ENCODE measurements around the gene FHOD3.

FHOD3 gene

GRCh38 chr18:36326771-36327170 is 29.3 kb downstream of the FHOD3 start:
- H3K4me3 ChIP-seq (ENCODE audit: low read depth, low read length), result no peak overlapping the region
- no peak for DNase-seq (ENCODE audit: low read depth)
- no peak for TF ChIP-seq CTCF (IDR thresholded peaks at IDR 0.05; ENCODE audit: insufficient read depth, low read depth, low read length, missing control alignments)

DNA sequence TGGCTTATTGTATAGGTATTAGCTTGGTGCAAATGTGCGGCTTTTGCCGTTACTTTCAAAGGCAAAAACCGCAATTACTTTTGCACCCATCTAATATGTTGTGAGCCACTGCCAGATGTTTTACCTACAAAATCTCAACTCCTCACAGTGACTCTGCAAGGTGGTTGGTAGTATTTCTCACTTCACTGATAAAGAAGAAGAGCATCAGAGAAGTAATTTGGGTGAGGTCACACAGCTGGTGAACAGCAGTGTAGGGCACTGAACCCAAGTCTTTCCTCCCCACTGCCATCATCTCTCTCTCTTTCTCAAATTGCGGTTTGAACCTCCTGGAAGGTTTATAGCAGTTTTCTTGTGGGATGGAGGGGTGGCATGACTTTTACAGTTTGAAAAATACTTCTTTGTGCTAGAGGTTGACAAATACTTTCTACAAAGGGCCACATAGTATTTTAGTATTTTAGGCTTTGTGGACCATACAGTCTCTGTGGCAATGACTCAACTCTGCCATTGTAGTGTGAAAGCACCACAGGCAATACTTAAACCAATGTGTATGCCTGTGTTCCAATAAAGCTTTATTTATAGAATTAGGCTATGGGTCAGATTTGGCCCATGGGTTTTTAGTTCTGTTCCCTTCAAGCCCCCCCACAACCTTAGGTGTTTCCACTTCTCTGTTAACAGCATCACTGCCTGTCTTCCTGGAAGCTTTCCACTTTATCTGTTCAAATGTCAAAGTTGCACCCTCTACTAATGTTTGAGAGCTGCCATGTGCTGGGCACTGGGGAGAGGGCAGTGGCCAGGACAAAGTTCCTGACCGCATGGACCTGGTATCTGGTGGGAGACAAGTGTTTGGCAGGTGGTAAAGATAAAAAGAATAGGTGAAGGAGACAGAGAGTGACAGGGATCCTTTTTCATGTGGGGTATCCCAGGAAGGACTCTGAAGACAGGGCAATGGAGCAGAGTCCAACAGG is 30.1 kb downstream of the FHOD3 start:
- no peak for TF ChIP-seq CTCF (IDR thresholded peaks at IDR 0.05; ENCODE audit: insufficient read depth, low read depth, low read length, missing control alignments)
- H3K4me3 ChIP-seq (ENCODE audit: low read depth, low read length), result no peak overlapping the region

DNA sequence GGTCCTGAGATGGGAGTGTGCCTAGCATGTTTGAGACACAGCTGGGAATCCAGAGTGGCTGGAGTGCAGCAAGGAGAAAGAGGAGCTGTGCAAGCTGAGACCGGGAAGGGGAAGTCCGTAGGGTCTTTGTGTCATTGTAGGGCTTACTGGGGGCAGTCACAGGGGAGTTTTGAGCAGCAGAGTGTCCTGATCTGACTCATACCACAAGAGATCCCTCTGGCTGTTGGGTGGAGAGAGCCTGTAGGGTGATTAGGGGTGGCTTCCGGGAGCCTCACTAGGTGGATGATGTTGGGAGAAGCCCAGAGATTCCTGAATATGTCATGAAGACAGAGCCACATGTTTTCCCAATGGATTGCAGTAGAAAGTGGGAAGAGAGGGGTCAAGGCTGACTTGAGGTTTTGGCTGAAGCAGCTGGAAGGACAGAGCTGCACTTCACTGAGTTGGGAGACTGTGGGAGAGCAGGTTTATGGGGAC is 30.9 kb downstream of the FHOD3 start:
- no peak for TF ChIP-seq CTCF (IDR thresholded peaks at IDR 0.05; ENCODE audit: insufficient read depth, low read depth, low read length, missing control alignments)
- H3K4me3 ChIP-seq (ENCODE audit: low read depth, low read length), result no peak overlapping the region
- peak; percentile 77 for DNase-seq (ENCODE audit: low read depth)

More for the DNA sequence above, 30.1 kb downstream of the FHOD3 start:
- DNase-seq (ENCODE audit: low read depth), result peak; percentile 63

- no peak overlapping the region for H3K4me3 ChIP-seq (ENCODE audit: low read depth, low read length)
- DNase-seq (ENCODE audit: low read depth), result peak; percentile 57
- no peak for TF ChIP-seq CTCF (IDR thresholded peaks at IDR 0.05; ENCODE audit: insufficient read depth, low read depth, low read length, missing control alignments)
These were observed 31.4 kb downstream of the FHOD3 start for GRCh38 chr18:36328916-36329315.

DNA sequence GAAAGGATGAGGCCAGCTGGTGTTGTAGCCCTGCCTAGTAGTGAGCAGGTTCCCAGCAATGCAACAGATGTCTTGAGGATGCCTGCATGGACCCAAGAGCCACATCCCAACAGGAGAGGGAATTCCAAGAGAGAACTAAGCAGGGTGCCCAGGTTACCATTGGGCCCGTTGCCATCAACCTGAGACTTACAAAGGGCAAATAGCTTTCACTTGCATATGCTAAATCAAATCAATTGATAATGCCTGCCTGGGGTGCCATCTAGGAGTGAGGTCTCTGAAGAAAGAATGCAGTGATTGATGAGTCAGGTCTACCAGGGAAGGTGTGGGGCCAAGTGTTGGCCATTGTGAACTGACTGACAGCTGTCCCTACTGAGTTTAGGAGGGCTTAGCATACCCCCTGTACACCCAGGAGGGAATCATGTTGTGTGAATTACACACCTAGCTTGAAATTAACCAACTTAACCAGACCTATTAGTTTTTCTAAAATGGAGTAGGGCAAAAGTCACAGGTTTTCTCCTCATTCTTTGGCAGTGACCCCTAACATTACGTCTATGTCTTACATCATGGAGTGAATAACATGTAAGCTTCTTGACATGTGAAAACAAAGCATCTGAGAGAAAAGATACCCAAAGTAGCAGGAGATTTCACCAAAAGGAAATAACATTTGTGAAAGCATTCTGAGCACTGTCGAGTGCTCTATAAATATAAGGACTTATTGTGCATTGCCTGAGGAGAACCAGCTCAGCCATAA is 32.3 kb downstream of the FHOD3 start:
- TF ChIP-seq CTCF (IDR thresholded peaks at IDR 0.05; ENCODE audit: insufficient read depth, low read depth, low read length, missing control alignments), result no peak
- no peak overlapping the region for H3K4me3 ChIP-seq (ENCODE audit: low read depth, low read length)
- DNase-seq (ENCODE audit: low read depth), result no peak

DNA sequence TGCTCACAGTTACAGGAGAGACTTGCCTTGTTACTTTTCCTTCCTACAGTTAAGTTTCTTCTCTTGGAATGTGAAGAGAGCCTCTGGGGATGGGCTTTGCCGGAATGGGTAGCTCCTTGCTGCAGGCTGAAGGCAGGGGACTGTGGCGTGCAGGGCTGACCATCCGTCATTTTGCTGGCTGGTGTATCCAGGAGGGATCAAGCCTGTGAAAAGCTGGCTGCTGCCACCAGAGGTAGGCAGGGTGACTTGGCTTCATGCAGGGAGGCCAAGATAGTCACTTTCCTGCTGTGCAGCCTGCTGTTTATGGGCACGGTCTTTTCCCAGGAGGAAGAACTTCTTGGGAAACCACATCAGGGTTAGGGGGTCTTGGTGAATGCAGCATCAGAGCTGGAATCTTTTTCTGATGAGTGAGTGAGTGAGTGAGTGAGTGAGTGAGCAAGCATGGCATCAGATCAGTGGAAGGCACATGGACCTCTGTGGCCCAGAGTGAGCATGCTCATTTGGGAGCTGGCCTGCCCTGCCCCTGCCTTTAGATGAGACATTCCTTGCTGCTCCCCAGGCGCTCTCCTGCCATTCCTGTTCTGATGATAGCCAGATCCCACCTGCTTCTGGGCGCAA is 33.0 kb downstream of the FHOD3 start:
- no peak overlapping the region for H3K4me3 ChIP-seq (ENCODE audit: low read depth, low read length)
- no peak for DNase-seq (ENCODE audit: low read depth)
- no peak for TF ChIP-seq CTCF (IDR thresholded peaks at IDR 0.05; ENCODE audit: insufficient read depth, low read depth, low read length, missing control alignments)
